ENCODE data around the gene PKD1L1. TPM values are rescaled to one million over a fixed set of nuclear protein-coding genes. Genes with fewer than 3 reads are reported as not detected.
A peak's percentile ranks its signal among the peaks of the same experiment; 100 is the strongest.
"Not testable (repeated sequence)": the region's sequence is repeated elsewhere in the genome, so short reads cannot be mapped to it uniquely, and the experiment has no call there.

The PKD1L1 gene
- total and polyA plus RNA-seq, 7 donors, result 0.16 to 1.2 (median 0.63) TPM; not detected in 1

- Histone ChIP-seq H3K36me3 (no peaks in the 10 kb centered on the region), H3K27me3 (no peaks in the 10 kb centered on the region), H3K27ac (no peak overlapping the region), H3K4me3 (no peak overlapping the region), H3K9me3 (no peaks in the 10 kb centered on the region), H3K4me1 (peaks cover 0 to 12% (median 5%) of the 10 kb centered on the region in 4 donors)
- TF ChIP-seq POLR2AphosphoS5 (IDR thresholded peaks at IDR 0.05) (no peak), EP300 (IDR thresholded peaks at IDR 0.05) (no peak), POLR2A (IDR thresholded peaks at IDR 0.05) (no peak)
- TF ChIP-seq, protein P1, sequence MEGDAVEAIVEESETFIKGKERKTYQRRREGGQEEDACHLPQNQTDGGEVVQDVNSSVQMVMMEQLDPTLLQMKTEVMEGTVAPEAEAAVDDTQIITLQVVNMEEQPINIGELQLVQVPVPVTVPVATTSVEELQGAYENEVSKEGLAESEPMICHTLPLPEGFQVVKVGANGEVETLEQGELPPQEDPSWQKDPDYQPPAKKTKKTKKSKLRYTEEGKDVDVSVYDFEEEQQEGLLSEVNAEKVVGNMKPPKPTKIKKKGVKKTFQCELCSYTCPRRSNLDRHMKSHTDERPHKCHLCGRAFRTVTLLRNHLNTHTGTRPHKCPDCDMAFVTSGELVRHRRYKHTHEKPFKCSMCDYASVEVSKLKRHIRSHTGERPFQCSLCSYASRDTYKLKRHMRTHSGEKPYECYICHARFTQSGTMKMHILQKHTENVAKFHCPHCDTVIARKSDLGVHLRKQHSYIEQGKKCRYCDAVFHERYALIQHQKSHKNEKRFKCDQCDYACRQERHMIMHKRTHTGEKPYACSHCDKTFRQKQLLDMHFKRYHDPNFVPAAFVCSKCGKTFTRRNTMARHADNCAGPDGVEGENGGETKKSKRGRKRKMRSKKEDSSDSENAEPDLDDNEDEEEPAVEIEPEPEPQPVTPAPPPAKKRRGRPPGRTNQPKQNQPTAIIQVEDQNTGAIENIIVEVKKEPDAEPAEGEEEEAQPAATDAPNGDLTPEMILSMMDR (IDR thresholded peaks at IDR 0.05), result no peak
- no peak for DNase-seq
- intact Hi-C loops (cut with DNase I), result no loop called here
- WGBS, 2 donors, result 85 to 88% methylated on average over 8 of the region's 8 CpGs
Observed at GRCh38 chr7:47988496-47989386, 40.5 kb upstream of the PKD1L1 start.

DNA sequence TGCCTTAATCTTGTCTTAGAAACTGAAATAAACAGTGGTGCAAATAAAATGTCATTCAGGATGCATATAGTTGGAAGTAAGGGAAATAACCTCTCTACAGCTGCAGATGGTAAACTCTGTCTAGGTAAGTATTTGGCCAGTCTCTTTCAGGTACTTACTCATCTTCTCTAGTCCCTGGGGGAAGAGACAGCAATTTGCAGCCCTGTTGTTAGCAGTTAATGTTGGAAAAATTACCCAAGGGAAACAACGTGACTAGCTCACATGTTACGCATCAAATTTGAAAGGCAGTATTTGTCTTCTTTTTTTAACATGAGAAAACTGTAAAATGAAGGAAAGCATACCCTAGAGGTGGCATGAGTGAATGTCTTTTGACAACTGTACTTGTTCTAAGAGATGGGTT is 34.3 kb upstream of the PKD1L1 start:
- WGBS, 2 donors, result 47 to 60% methylated on average over 2 of the region's 2 CpGs
- peaks cover 0 to 7% (median 5%) of the 10 kb centered on the region in 4 donors for H3K36me3 ChIP-seq
- H3K4me1 ChIP-seq, result peaks cover 0 to 13% (median 10%) of the 10 kb centered on the region in 4 donors
- H3K4me3 ChIP-seq, result no peak overlapping the region
- intact Hi-C loops (cut with DNase I), result no loop called here
- H3K27me3 ChIP-seq, result no peaks in the 10 kb centered on the region
- no peak for DNase-seq
- no peaks in the 10 kb centered on the region for H3K9me3 ChIP-seq
- H3K27ac ChIP-seq, result no peak overlapping the region
- TF ChIP-seq, protein P1 (IDR thresholded peaks at IDR 0.05), result no peak
- no peak for TF ChIP-seq POLR2A (IDR thresholded peaks at IDR 0.05)
- no peak for TF ChIP-seq EP300 (IDR thresholded peaks at IDR 0.05)
- no peak for TF ChIP-seq POLR2AphosphoS5 (IDR thresholded peaks at IDR 0.05)

- H3K9me3 ChIP-seq; H3K4me3 ChIP-seq; H3K27ac ChIP-seq; DNase-seq; H3K27me3 ChIP-seq; intact Hi-C loops (cut with DNase I): not testable (repeated sequence)
- Histone ChIP-seq H3K36me3 (peaks cover 10 to 26% (median 23%) of the 10 kb centered on the region in 4 donors), H3K4me1 (peaks cover 0 to 17% (median 11%) of the 10 kb centered on the region in 4 donors)
- 95 to 96% methylated on average over 4 of the region's 5 CpGs for WGBS, 2 donors
Observed at GRCh38 chr7:47980648-47981047, 32.4 kb upstream of the PKD1L1 start.

- peaks cover 10 to 35% (median 26%) of the 10 kb centered on the region in 4 donors for H3K36me3 ChIP-seq
- intact Hi-C loops (cut with DNase I), result loop anchor here (1.0 kb wide), 1 partner anchor 109 kb away; the partner anchor contains the start of gene UPP1
- H3K27me3 ChIP-seq, result no peaks in the 10 kb centered on the region
- peak overlapping the region; percentile 58 to 71 (median 67) for H3K4me3 ChIP-seq
- peak overlapping the region; percentile 81 to 86 (median 84) for H3K27ac ChIP-seq
- TF ChIP-seq EP300 (IDR thresholded peaks at IDR 0.05) (no peak), POLR2A (IDR thresholded peaks at IDR 0.05) (no peak), POLR2AphosphoS5 (IDR thresholded peaks at IDR 0.05) (no peak)
- TF ChIP-seq, protein P1 (IDR thresholded peaks at IDR 0.05), result no peak
- no peaks in the 10 kb centered on the region for H3K9me3 ChIP-seq
- peaks cover 0 to 17% (median 11%) of the 10 kb centered on the region in 4 donors for H3K4me1 ChIP-seq
- DNase-seq, result no peak
- 28 to 45% methylated on average over 7 of the region's 7 CpGs for WGBS, 2 donors
Observed at GRCh38 chr7:47979832-47980181, 31.5 kb upstream of the PKD1L1 start.

DNA sequence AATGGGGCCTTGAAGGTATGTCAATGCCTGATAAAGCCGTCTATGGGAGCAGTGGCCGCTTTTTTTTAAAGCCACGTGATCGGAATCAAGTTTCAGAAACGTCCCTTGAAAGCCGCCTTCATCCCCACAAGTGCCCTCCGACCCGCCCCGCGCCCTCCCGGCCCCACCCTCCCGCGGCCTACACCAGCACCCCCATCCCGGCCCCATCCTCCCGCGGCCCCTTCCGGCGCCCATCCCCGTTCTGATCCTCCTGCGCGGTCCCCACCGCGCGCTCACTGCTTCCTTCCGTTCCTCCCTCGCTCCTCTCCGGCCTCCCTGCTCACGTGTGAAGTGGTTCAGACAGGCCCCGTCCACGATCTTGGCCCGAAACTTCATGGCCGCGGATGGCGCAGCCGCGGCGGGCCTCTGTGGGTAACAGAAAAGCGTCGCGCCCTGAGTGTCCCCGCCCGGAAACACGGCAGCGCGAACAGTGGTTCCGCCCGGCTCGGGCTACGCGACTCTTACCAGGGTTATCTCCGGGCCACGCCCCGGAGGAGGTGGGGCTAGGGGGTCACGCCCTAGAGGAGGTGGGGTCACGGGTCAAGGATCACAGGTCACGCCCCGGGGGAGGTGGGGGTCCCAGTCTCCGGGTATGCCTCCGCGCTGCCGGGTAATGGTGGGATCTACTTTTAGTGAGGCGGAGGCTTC is 31.0 kb upstream of the PKD1L1 start, which contains the start of gene HUS1:
TSS of gene HUS1 (minus strand) at position 471 of the 687 bp plus-strand sequence. CDS start at position 375, 96 bp downstream.
- WGBS, 2 donors, result 2% methylated on average over 62 of the region's 62 CpGs
- peaks cover 16 to 40% (median 31%) of the 10 kb centered on the region in 4 donors for H3K36me3 ChIP-seq
- peaks cover 0 to 17% (median 11%) of the 10 kb centered on the region in 4 donors for H3K4me1 ChIP-seq
- H3K4me3 ChIP-seq, result peak within 1 kb of the TSS; percentile 58 to 71 (median 67)
- peak; percentile 42 to 50 for TF ChIP-seq POLR2A (IDR thresholded peaks at IDR 0.05)
- TF ChIP-seq POLR2AphosphoS5 (IDR thresholded peaks at IDR 0.05), result peak; percentile 62 to 83 (median 81)
- TF ChIP-seq, protein P1 (IDR thresholded peaks at IDR 0.05), result no peak
- H3K27me3 ChIP-seq, result no peaks in the 10 kb centered on the region
- peak; percentile 97 for DNase-seq
- intact Hi-C loops (cut with DNase I), result loop anchor here (1.0 kb wide), 1 partner anchor 110 kb away; the partner anchor contains the start of gene UPP1
- H3K9me3 ChIP-seq, result no peaks in the 10 kb centered on the region
- H3K27ac ChIP-seq, result peak within 1 kb of the TSS; percentile 81 to 86 (median 84)

Measured in sigmoid colon (tissue), 7 donors.